GM12873 (cell line): ENCODE measurements around the gene FBXO41.

Experiments used
- CTCF ChIP-seq: IDR thresholded peaks from 2 replicates; pipeline ENCODE4 v1.5.1; 2012; ENCODE audit warnings: low read depth, mild to moderate bottlenecking, moderate library complexity, low read length, control low read depth; ENCODE audit not compliant: insufficient read depth; ENCODE audit errors: missing control alignments

The FBXO41 gene

GRCh38 chr2:73212448-73213176, 71.7 kb downstream of the FBXO41 start:
- peak; percentile 98 for TF ChIP-seq CTCF

- TF ChIP-seq CTCF: no peak
Observed at GRCh38 chr2:73212098-73212447, 72.2 kb downstream of the FBXO41 start.

- no peak for TF ChIP-seq CTCF
Observed at GRCh38 chr2:73210696-73211095, 73.6 kb downstream of the FBXO41 start.

- no peak for TF ChIP-seq CTCF
Observed at GRCh38 chr2:73210019-73210418, 74.3 kb downstream of the FBXO41 start.

GRCh38 chr2:73208258-73208657, 76.0 kb downstream of the FBXO41 start:
- TF ChIP-seq CTCF: no peak

GRCh38 chr2:73205611-73206010, 78.7 kb downstream of the FBXO41 start:
- no peak for TF ChIP-seq CTCF
